Skeletal muscle tissue (tissue), 4 donors: ENCODE data around the gene GABRG1. TPM values are rescaled to one million over a fixed set of nuclear protein-coding genes. Genes with fewer than 3 reads are reported as not detected.

Experiments used
- H3K27ac ChIP-seq: one replicate; pipeline ENCODE4 v1.7.0; 2013; ENCODE audit warnings: mild to moderate bottlenecking, low read depth, low read length, inconsistent platforms
- H3K27me3 ChIP-seq, 3 donors: one replicate each; pipeline ENCODE4 v1.7.0; 2013; ENCODE audit warnings: low read length in 3 of 3; ENCODE audit not compliant: control insufficient read depth in 3 of 3, insufficient read depth in 3 of 3
- H3K36me3 ChIP-seq, 3 donors: one replicate each; pipeline ENCODE4 v1.7.0; 2013; ENCODE audit warnings: low read length in 3 of 3; ENCODE audit not compliant: control insufficient read depth in 3 of 3, insufficient read depth in 3 of 3
- H3K4me1 ChIP-seq, 3 donors: one replicate each; pipeline ENCODE4 v1.7.0; 2013; ENCODE audit warnings: low read length in 3 of 3, mild to moderate bottlenecking in 3 of 3; ENCODE audit not compliant: control insufficient read depth in 3 of 3, insufficient read depth in 3 of 3
- H3K4me3 ChIP-seq, 3 donors: one replicate each; pipeline ENCODE4 v1.7.0; 2013; ENCODE audit warnings: low read length in 3 of 3
- H3K9ac ChIP-seq, 3 donors: one replicate each; pipeline ENCODE4 v1.7.0; 2013; ENCODE audit warnings: low read length in 3 of 3, mild to moderate bottlenecking in 3 of 3, moderate library complexity in 2 of 3, low read depth in 1 of 3
- H3K9me3 ChIP-seq, 3 donors: one replicate each; pipeline ENCODE4 v1.7.0; 2013; ENCODE audit warnings: low read length in 3 of 3; ENCODE audit not compliant: control insufficient read depth in 3 of 3
- total RNA-seq: library from RNA; depleted of rRNA; stranded (reverse); fragments of >200 nt; gene quantifications from one replicate; pipeline ENCODE4 v1.2.3, GENCODE V29; 2014
- donor health status: Osteomylitis.

The GABRG1 gene
- total RNA-seq = under 0.01 TPM

- Histone ChIP-seq H3K9ac (no peak within 1 kb of the TSS), H3K27ac (no peak within 1 kb of the TSS), H3K4me3 (no peak within 1 kb of the TSS), H3K36me3 (no peaks in the 10 kb centered on the region), H3K4me1 (no peaks in the 10 kb centered on the region), H3K9me3 (no peaks in the 10 kb centered on the region), H3K27me3 (peaks cover 0 to 7% (median 0%) of the 10 kb centered on the region in 3 donors)
These were observed at the start of gene GABRG1 for GRCh38 chr4:46123913-46124755. GABRG1 (minus strand) TSS chr4:46124054; CDS start chr4:46123913, 141 bp downstream.

- H3K36me3 ChIP-seq = no peaks in the 10 kb centered on the region
- no peaks in the 10 kb centered on the region for H3K4me1 ChIP-seq
- no peak overlapping the region for H3K27ac ChIP-seq
- H3K4me3 ChIP-seq = no peak overlapping the region
- no peaks in the 10 kb centered on the region for H3K27me3 ChIP-seq
- H3K9me3 ChIP-seq = peaks cover 0 to 3% (median 0%) of the 10 kb centered on the region in 3 donors
- no peak overlapping the region for H3K9ac ChIP-seq
These were observed 23.1 kb upstream of the GABRG1 start for GRCh38 chr4:46146993-46147392.

- Histone ChIP-seq H3K9me3 (no peaks in the 10 kb centered on the region), H3K36me3 (no peaks in the 10 kb centered on the region), H3K9ac (no peak overlapping the region), H3K4me1 (no peaks in the 10 kb centered on the region), H3K27ac (no peak overlapping the region), H3K4me3 (no peak overlapping the region), H3K27me3 (no peaks in the 10 kb centered on the region)
These were observed 7.7 kb upstream of the GABRG1 start for GRCh38 chr4:46131498-46132057.

GRCh38 chr4:46124773-46125413 lies 1.0 kb upstream of the GABRG1 start:
- no peaks in the 10 kb centered on the region for H3K36me3 ChIP-seq
- peaks cover 0 to 7% (median 0%) of the 10 kb centered on the region in 3 donors for H3K27me3 ChIP-seq
- H3K4me3 ChIP-seq = no peak overlapping the region
- no peak overlapping the region for H3K27ac ChIP-seq
- H3K4me1 ChIP-seq = no peaks in the 10 kb centered on the region
- H3K9ac ChIP-seq = no peak overlapping the region
- H3K9me3 ChIP-seq = no peaks in the 10 kb centered on the region

GRCh38 chr4:46081674-46082073 lies 42.2 kb downstream of the GABRG1 start:
- Histone ChIP-seq H3K4me1 (no peaks in the 10 kb centered on the region), H3K36me3 (no peaks in the 10 kb centered on the region), H3K4me3 (no peak overlapping the region), H3K9me3 (no peaks in the 10 kb centered on the region), H3K27ac (no peak overlapping the region), H3K27me3 (no peaks in the 10 kb centered on the region), H3K9ac (no peak overlapping the region)

GRCh38 chr4:46081248-46081647 lies 42.6 kb downstream of the GABRG1 start:
- Histone ChIP-seq H3K27me3 (no peaks in the 10 kb centered on the region), H3K27ac (no peak overlapping the region), H3K9ac (no peak overlapping the region), H3K4me1 (no peaks in the 10 kb centered on the region), H3K36me3 (no peaks in the 10 kb centered on the region), H3K4me3 (no peak overlapping the region), H3K9me3 (no peaks in the 10 kb centered on the region)

GRCh38 chr4:46073778-46074177 lies 50.1 kb downstream of the GABRG1 start:
- H3K27ac ChIP-seq = no peak overlapping the region
- no peaks in the 10 kb centered on the region for H3K27me3 ChIP-seq
- H3K4me3 ChIP-seq = no peak overlapping the region
- H3K4me1 ChIP-seq = no peaks in the 10 kb centered on the region
- H3K9me3 ChIP-seq = no peaks in the 10 kb centered on the region
- H3K36me3 ChIP-seq = no peaks in the 10 kb centered on the region
- no peak overlapping the region for H3K9ac ChIP-seq

- H3K4me1 ChIP-seq = no peaks in the 10 kb centered on the region
- H3K27ac ChIP-seq = no peak overlapping the region
- H3K27me3 ChIP-seq = no peaks in the 10 kb centered on the region
- no peaks in the 10 kb centered on the region for H3K9me3 ChIP-seq
- no peak overlapping the region for H3K4me3 ChIP-seq
- no peaks in the 10 kb centered on the region for H3K36me3 ChIP-seq
- no peak overlapping the region for H3K9ac ChIP-seq
These were observed 72.5 kb downstream of the GABRG1 start for GRCh38 chr4:46051392-46051791.

GRCh38 chr4:46032056-46032455 lies 91.8 kb downstream of the GABRG1 start:
- no peaks in the 10 kb centered on the region for H3K27me3 ChIP-seq
- no peak overlapping the region for H3K9ac ChIP-seq
- H3K36me3 ChIP-seq = no peaks in the 10 kb centered on the region
- H3K4me1 ChIP-seq = no peaks in the 10 kb centered on the region
- H3K9me3 ChIP-seq = peaks cover 0 to 2% (median 0%) of the 10 kb centered on the region in 3 donors
- H3K4me3 ChIP-seq = no peak overlapping the region
- H3K27ac ChIP-seq = no peak overlapping the region

- Histone ChIP-seq H3K27me3 (no peaks in the 10 kb centered on the region), H3K9me3 (no peaks in the 10 kb centered on the region)
These were observed 107.5 kb downstream of the GABRG1 start for GRCh38 chr4:46016306-46016705.

More at GRCh38 chr4:46016306-46016705, 107.5 kb downstream of the GABRG1 start:
- Histone ChIP-seq H3K27ac (no peak overlapping the region), H3K9ac (no peak overlapping the region), H3K36me3 (no peaks in the 10 kb centered on the region), H3K4me3 (no peak overlapping the region), H3K4me1 (no peaks in the 10 kb centered on the region)
